Osteocyte (in vitro differentiated cells): Measurements from ENCODE around the gene TACSTD2. TPM values are rescaled to one million over a fixed set of nuclear protein-coding genes. Genes with fewer than 3 reads are reported as not detected.

ENCODE experiments used
- DNase-seq: peaks from one replicate; pipeline ENCODE4 v3.0.0; 2021; ENCODE audit warnings: mixed read lengths; ENCODE audit not compliant: unreplicated experiment; ENCODE audit errors: extremely low spot score
- H3K27ac Mint-ChIP-seq: one replicate; pipeline ENCODE4 v1.8.0; 2021; ENCODE audit warnings: mild to moderate bottlenecking, mixed read lengths; ENCODE audit not compliant: unreplicated experiment
- H3K27me3 Mint-ChIP-seq: one replicate; pipeline ENCODE4 v1.8.0; 2021; ENCODE audit warnings: mixed read lengths; ENCODE audit not compliant: unreplicated experiment
- H3K36me3 Mint-ChIP-seq: one replicate; pipeline ENCODE4 v1.8.0; 2021; ENCODE audit warnings: mixed read lengths; ENCODE audit not compliant: unreplicated experiment
- H3K4me1 Mint-ChIP-seq: one replicate; pipeline ENCODE4 v1.8.0; 2021; ENCODE audit warnings: mixed read lengths; ENCODE audit not compliant: unreplicated experiment
- H3K4me3 Mint-ChIP-seq: one replicate; pipeline ENCODE4 v1.8.0; 2021; ENCODE audit warnings: mild to moderate bottlenecking, moderate library complexity, mixed read lengths; ENCODE audit not compliant: unreplicated experiment
- H3K9me3 Mint-ChIP-seq: one replicate; pipeline ENCODE4 v1.8.0; 2021; ENCODE audit warnings: mixed read lengths; ENCODE audit not compliant: unreplicated experiment
- CTCF ChIP-seq: fragments of 200-600 bp; sonication (generic); IDR thresholded peaks from 2 replicates; pipeline ENCODE4 v1.5.0; 2021; ENCODE audit warnings: antibody characterized with exemption, mild to moderate bottlenecking, moderate library complexity
- total RNA-seq: library from RNA; stranded (reverse); gene quantifications from 2 replicates; pipeline ENCODE4 v1.2.1, GENCODE V29; 2021

Gene TACSTD2
- total RNA-seq, 1 donor from 2014 or later: not detected

DNA sequence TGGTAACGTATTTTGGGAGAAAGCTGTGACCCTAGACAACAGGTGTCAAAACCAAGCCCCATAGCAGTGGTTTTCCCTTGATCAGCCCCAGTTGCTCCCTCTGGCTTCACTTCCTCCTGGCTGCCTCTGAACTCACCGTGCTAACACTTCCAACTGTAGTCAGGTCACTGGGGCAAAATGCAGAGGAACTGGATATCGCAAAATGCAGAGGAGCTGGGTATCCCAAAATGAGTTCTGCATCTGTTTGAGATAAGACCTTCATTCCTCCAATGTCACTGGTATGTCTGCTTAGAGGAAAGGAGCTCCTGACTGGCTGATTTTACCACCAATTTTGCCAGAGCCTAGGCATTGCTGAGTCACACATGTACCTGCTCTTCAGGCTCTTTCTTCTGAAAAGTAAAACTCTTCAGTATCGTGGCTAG is 19.6 kb upstream of the TACSTD2 start:
- Mint-ChIP-seq H3K4me1 (peaks cover 12% of the 10 kb centered on the region), H3K27ac (no peak overlapping the region), H3K36me3 (no peaks in the 10 kb centered on the region), H3K4me3 (no peak overlapping the region), H3K27me3 (peaks cover 32% of the 10 kb centered on the region), H3K9me3 (peaks cover 4% of the 10 kb centered on the region)
- TF ChIP-seq CTCF: no peak
- no peak for DNase-seq

GRCh38 chr1:58594546-58594945 is 17.5 kb upstream of the TACSTD2 start:
- TF ChIP-seq CTCF: no peak
- DNase-seq: no peak
- Mint-ChIP-seq H3K36me3 (no peaks in the 10 kb centered on the region), H3K9me3 (no peaks in the 10 kb centered on the region), H3K4me3 (no peak overlapping the region), H3K4me1 (peaks cover 12% of the 10 kb centered on the region), H3K27me3 (peaks cover 28% of the 10 kb centered on the region), H3K27ac (no peak overlapping the region)

GRCh38 chr1:58592522-58593134 is 15.6 kb upstream of the TACSTD2 start:
- no peaks in the 10 kb centered on the region for H3K36me3 Mint-ChIP-seq
- no peak for DNase-seq
- H3K27me3 Mint-ChIP-seq: peaks cover 15% of the 10 kb centered on the region
- no peaks in the 10 kb centered on the region for H3K9me3 Mint-ChIP-seq
- no peak for TF ChIP-seq CTCF
- H3K4me1 Mint-ChIP-seq: peaks cover 12% of the 10 kb centered on the region
- no peak overlapping the region for H3K27ac Mint-ChIP-seq
- no peak overlapping the region for H3K4me3 Mint-ChIP-seq

- H3K4me3 Mint-ChIP-seq: no peak overlapping the region
- H3K27me3 Mint-ChIP-seq: peaks cover 13% of the 10 kb centered on the region
- H3K27ac Mint-ChIP-seq: no peak overlapping the region
- H3K9me3 Mint-ChIP-seq: no peaks in the 10 kb centered on the region
- H3K36me3 Mint-ChIP-seq: no peaks in the 10 kb centered on the region
- peaks cover 12% of the 10 kb centered on the region for H3K4me1 Mint-ChIP-seq
- no peak for DNase-seq
- TF ChIP-seq CTCF: no peak
These were observed 14.8 kb upstream of the TACSTD2 start for GRCh38 chr1:58591806-58592205.

GRCh38 chr1:58590019-58590418 is 13.0 kb upstream of the TACSTD2 start:
- peaks cover 19% of the 10 kb centered on the region for H3K4me1 Mint-ChIP-seq
- no peak overlapping the region for H3K4me3 Mint-ChIP-seq
- H3K27ac Mint-ChIP-seq: no peak overlapping the region
- no peaks in the 10 kb centered on the region for H3K9me3 Mint-ChIP-seq
- H3K36me3 Mint-ChIP-seq: no peaks in the 10 kb centered on the region
- TF ChIP-seq CTCF: no peak
- no peak for DNase-seq
- H3K27me3 Mint-ChIP-seq: peaks cover 17% of the 10 kb centered on the region
